HFFc6 (cell line): Measurements from ENCODE around the gene PDE5A. TPM values are rescaled to one million over a fixed set of nuclear protein-coding genes. Genes with fewer than 3 reads are reported as not detected.

ENCODE experiments used
- DNase-seq: peaks from one replicate; pipeline ENCODE4 v3.0.0-alpha.2; 2018
- H3K27ac Mint-ChIP-seq: 2 replicates; pipeline ENCODE4 v1.8.0; 2020; ENCODE audit warnings: mild to moderate bottlenecking, mixed read lengths
- H3K27me3 Mint-ChIP-seq: 2 replicates; pipeline ENCODE4 v1.8.0; 2021; ENCODE audit warnings: mild to moderate bottlenecking, moderate library complexity, mixed read lengths; ENCODE audit not compliant: insufficient read depth
- H3K36me3 Mint-ChIP-seq: 2 replicates; pipeline ENCODE4 v1.8.0; 2021; ENCODE audit warnings: low read depth, mixed read lengths
- H3K4me1 Mint-ChIP-seq: 2 replicates; pipeline ENCODE4 v1.8.0; 2020; ENCODE audit warnings: low read depth, mixed read lengths
- H3K4me3 Mint-ChIP-seq: 2 replicates; pipeline ENCODE4 v1.8.0; 2020; ENCODE audit warnings: mild to moderate bottlenecking, moderate library complexity, mixed read lengths
- H3K9me3 Mint-ChIP-seq: 2 replicates; pipeline ENCODE4 v1.8.0; 2020; ENCODE audit warnings: mild to moderate bottlenecking, mixed read lengths
- CTCF ChIP-seq: fragments of 200-600 bp; sonication (generic); IDR thresholded peaks from 2 replicates; pipeline ENCODE4 v1.5.0; 2021; ENCODE audit warnings: antibody characterized with exemption, mild to moderate bottlenecking
- total RNA-seq, 6 experiments: library from RNA; stranded (reverse); fragmentation: NEBNext Ultra II Directional; extraction: Animal tissue kit (Norgen Biotek cat#: 25700); gene quantifications; 2 replicates in 1 of 6; 3 replicates in 5 of 6; pipeline ENCODE4 v1.2.3, GENCODE V29; 2021

The PDE5A gene
- total RNA-seq, 6 experiments from 2014 or later = 13.3 to 23.2 (median 18.6) TPM

- H3K27ac Mint-ChIP-seq = no peak overlapping the region
- H3K4me1 Mint-ChIP-seq = peaks cover 18% of the 10 kb centered on the region
- no peaks in the 10 kb centered on the region for H3K9me3 Mint-ChIP-seq
- no peaks in the 10 kb centered on the region for H3K27me3 Mint-ChIP-seq
- peaks cover 12% of the 10 kb centered on the region; the same call in 1 of the 2 replicates for H3K36me3 Mint-ChIP-seq
- no peak for DNase-seq
- TF ChIP-seq CTCF = no peak
- no peak overlapping the region for H3K4me3 Mint-ChIP-seq
These were observed 42.8 kb downstream of the PDE5A start for GRCh38 chr4:119585771-119586170.

- no peak for TF ChIP-seq CTCF
- H3K4me1 Mint-ChIP-seq = peaks cover 8% of the 10 kb centered on the region
- no peak for DNase-seq
- H3K36me3 Mint-ChIP-seq = peaks cover 12% of the 10 kb centered on the region; the same call in 1 of the 2 replicates
- H3K4me3 Mint-ChIP-seq = no peak overlapping the region
- no peaks in the 10 kb centered on the region for H3K9me3 Mint-ChIP-seq
- no peaks in the 10 kb centered on the region for H3K27me3 Mint-ChIP-seq
- H3K27ac Mint-ChIP-seq = no peak overlapping the region
These were observed 47.3 kb downstream of the PDE5A start for GRCh38 chr4:119581190-119581873.

GRCh38 chr4:119580293-119580692, 48.3 kb downstream of the PDE5A start:
- Mint-ChIP-seq H3K9me3 (no peaks in the 10 kb centered on the region), H3K36me3 (peaks cover 12% of the 10 kb centered on the region; the same call in 1 of the 2 replicates), H3K27me3 (no peaks in the 10 kb centered on the region), H3K27ac (no peak overlapping the region), H3K4me1 (0 out of 2 replicates have a peak, but pooled peaks cover under 1% of the 10 kb centered on the region), H3K4me3 (no peak overlapping the region)
- DNase-seq = no peak
- TF ChIP-seq CTCF = no peak

- H3K4me3 Mint-ChIP-seq = no peak overlapping the region
- H3K4me1 Mint-ChIP-seq = no peaks in the 10 kb centered on the region
- H3K36me3 Mint-ChIP-seq = peaks cover 15% of the 10 kb centered on the region
- no peak for TF ChIP-seq CTCF
- no peak overlapping the region for H3K27ac Mint-ChIP-seq
- H3K27me3 Mint-ChIP-seq = no peaks in the 10 kb centered on the region
- H3K9me3 Mint-ChIP-seq = peaks cover 4% of the 10 kb centered on the region
- no peak for DNase-seq
These were observed 48.8 kb downstream of the PDE5A start for GRCh38 chr4:119579823-119580222.

GRCh38 chr4:119570401-119570800, 58.2 kb downstream of the PDE5A start:
- Mint-ChIP-seq H3K27me3 (no peaks in the 10 kb centered on the region), H3K36me3 (peaks cover 10% of the 10 kb centered on the region), H3K4me3 (peak overlapping the region; percentile 6; the same call in 1 of the 2 replicates), H3K9me3 (peaks cover 6% of the 10 kb centered on the region), H3K27ac (peak overlapping the region; percentile 3), H3K4me1 (peaks cover 26% of the 10 kb centered on the region)
- no peak for TF ChIP-seq CTCF
- peak; percentile 51 for DNase-seq
